Neural progenitor cell (in vitro differentiated cells): ENCODE results near the gene TREM1.

ENCODE experiments used
- CTCF ChIP-seq: fragments of 200-600 bp; sonication (generic); IDR thresholded peaks from 2 replicates; pipeline ENCODE4 v1.5.1; 2017; ENCODE audit warnings: antibody characterized with exemption, mild to moderate bottlenecking
- EZH2 ChIP-seq: fragments of 200-600 bp; sonication (generic); IDR thresholded peaks from 2 replicates; pipeline ENCODE4 v1.6.1; 2017; ENCODE audit warnings: antibody characterized with exemption, mild to moderate bottlenecking, moderate library complexity

DNA sequence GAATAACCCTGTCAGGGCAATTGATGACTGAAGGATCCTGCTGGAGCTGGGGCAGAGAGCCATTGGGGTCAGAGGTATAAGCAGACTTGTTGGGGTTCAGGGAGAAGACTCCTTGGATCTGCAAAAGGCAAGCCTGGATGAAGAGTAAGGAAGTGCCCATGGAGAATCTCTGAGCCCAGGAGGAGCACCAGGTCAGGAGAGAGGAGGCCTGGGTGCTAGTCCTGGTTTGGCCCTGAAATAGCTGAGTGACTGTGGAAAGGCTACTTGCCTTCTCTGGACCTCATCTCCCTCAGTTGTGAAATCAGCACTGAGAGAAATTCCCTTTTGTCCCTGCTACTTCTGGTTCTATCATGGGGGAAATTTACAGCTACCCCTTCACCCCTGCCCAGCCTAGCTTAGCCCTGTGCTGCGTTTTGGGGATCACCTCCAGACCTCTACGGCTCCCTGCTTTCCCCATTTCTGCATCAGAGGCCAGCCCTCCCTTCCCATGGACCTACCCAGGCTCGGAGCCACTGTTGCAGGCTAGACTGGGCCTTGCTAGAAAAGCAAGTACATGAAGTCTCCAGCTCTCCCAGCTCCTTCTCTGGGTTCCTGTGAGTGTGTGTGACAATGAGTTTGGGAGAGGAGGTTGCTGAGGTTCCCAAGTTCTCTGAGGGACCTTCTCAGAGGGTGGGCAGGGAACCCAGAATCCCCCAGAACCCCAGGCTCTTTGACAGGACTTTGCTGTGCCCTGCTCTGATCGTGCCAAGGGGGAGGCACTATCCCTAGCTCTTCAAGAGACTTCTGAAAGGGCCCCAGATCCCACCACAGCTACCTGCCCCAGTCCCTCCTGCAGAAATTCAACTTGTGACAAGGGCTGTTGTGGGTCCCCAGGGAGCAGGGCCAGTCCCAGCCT lies 46.6 kb upstream of the TREM1 start:
- TF ChIP-seq CTCF (no peak), EZH2 (no peak)
